Neural progenitor cell (in vitro differentiated cells): ENCODE data around the gene ZNF836.

Experiments used
- CTCF ChIP-seq: fragments of 200-600 bp; sonication (generic); IDR thresholded peaks from 2 replicates; pipeline ENCODE4 v1.5.1; 2017; ENCODE audit warnings: antibody characterized with exemption, mild to moderate bottlenecking
- EZH2 ChIP-seq: fragments of 200-600 bp; sonication (generic); IDR thresholded peaks from 2 replicates; pipeline ENCODE4 v1.6.1; 2017; ENCODE audit warnings: antibody characterized with exemption, mild to moderate bottlenecking, moderate library complexity
- EZH2phosphoT487 ChIP-seq: fragments of 200-600 bp; sonication (generic); IDR thresholded peaks from 2 replicates; pipeline ENCODE4 v1.6.1; 2017; ENCODE audit warnings: antibody characterized with exemption

- TF ChIP-seq CTCF (no peak), EZH2 (no peak), EZH2phosphoT487 (no peak)
These were observed 20.0 kb upstream of the ZNF836 start for GRCh38 chr19:52191389-52191788.
